SK-N-SH (cell line): ENCODE measurements around the gene DUXA. TPM values are rescaled to one million over a fixed set of nuclear protein-coding genes. Genes with fewer than 3 reads are reported as not detected.

Experiments used
- CTCF ChIA-PET: fragments of 300-600, 350-600 bp; formaldehyde crosslinking; extraction: SDS; loops from one replicate; lab custom pipeline; 2021; lab: Yijun Ruan, JAX
- POLR2A ChIA-PET: fragments of 350-600 bp; sonication (Branson Sonifier 250); formaldehyde crosslinking; extraction: SDS; loops from one replicate; lab custom pipeline; 2020; ENCODE audit warnings: antibody characterized with exemption, inconsistent platforms; lab: Yijun Ruan, JAX
- DNase-seq: peaks from one replicate; pipeline ENCODE4 v3.0.0; 2012
- H2AFZ ChIP-seq: fragments of 200-600 bp; sonication (generic); 2 replicates; pipeline ENCODE4 v1.8.1; 2016; ENCODE audit warnings: antibody characterized with exemption, mild to moderate bottlenecking, low read depth
- H3F3A ChIP-seq: fragments of 200-600 bp; sonication (generic); replicated peaks from 2 replicates; pipeline ENCODE3; 2016; ENCODE audit warnings: antibody characterized with exemption, mild to moderate bottlenecking; ENCODE audit not compliant: insufficient read depth
- H3K27ac ChIP-seq, 2 experiments: fragments of 200-500 bp in 1 of 2; fragments of 200-600 bp in 1 of 2; sonication (Bioruptor generic) in 1 of 2; sonication (generic), shearing (Covaris generic) in 1 of 2; 2 replicates each; pipeline versions ENCODE4 v1.5.1 to v1.6.1; 2014 to 2016; ENCODE audit warnings: low read depth in 2 of 2, inconsistent platforms in 1 of 2, low read length in 1 of 2, mild to moderate bottlenecking in 1 of 2, mixed read lengths in 1 of 2
- H3K27me3 ChIP-seq: fragments of 200-600 bp; sonication (generic), shearing (Covaris generic); 2 replicates; pipeline ENCODE4 v1.6.1; 2016; ENCODE audit warnings: mixed run types; ENCODE audit not compliant: insufficient read depth
- H3K36me3 ChIP-seq, 2 experiments: fragments of 200-500 bp in 1 of 2; fragments of 200-600 bp in 1 of 2; sonication (Bioruptor generic) in 1 of 2; sonication (generic) in 1 of 2; replicated peaks in 1 of 2; 2 replicates each; pipeline versions ENCODE3 to v1.5.1; 2014 to 2016; ENCODE audit warnings: low read length in 1 of 2, mild to moderate bottlenecking in 1 of 2; ENCODE audit not compliant: insufficient read depth in 2 of 2, control insufficient read depth in 1 of 2
- H3K4me1 ChIP-seq, 2 experiments: fragments of 200-500 bp in 1 of 2; fragments of 200-600 bp in 1 of 2; sonication (Bioruptor generic) in 1 of 2; sonication (generic), shearing (Covaris generic) in 1 of 2; 2 replicates each; pipeline versions ENCODE4 v1.5.1 to v1.6.1; 2014 to 2016; ENCODE audit warnings: low read depth in 1 of 2, low read length in 1 of 2, mixed run types in 1 of 2; ENCODE audit not compliant: insufficient read depth in 2 of 2, control insufficient read depth in 1 of 2
- H3K4me2 ChIP-seq: fragments of 200-600 bp; sonication (generic), shearing (Covaris generic); 2 replicates; pipeline ENCODE4 v1.6.1; 2017; ENCODE audit warnings: mixed run types
- H3K4me3 ChIP-seq, 2 experiments: fragments of 200-500 bp in 1 of 2; fragments of 200-600 bp in 1 of 2; sonication (Bioruptor generic) in 1 of 2; sonication (generic), shearing (Covaris generic) in 1 of 2; 2 replicates each; pipeline versions ENCODE4 v1.5.1 to v1.8.1; 2014 to 2016; ENCODE audit warnings: low read depth in 2 of 2, inconsistent platforms in 1 of 2, low read length in 1 of 2, mild to moderate bottlenecking in 1 of 2, mixed read lengths in 1 of 2, moderate library complexity in 1 of 2
- H3K79me2 ChIP-seq: fragments of 200-600 bp; sonication (generic); 2 replicates; pipeline ENCODE4 v1.8.1; 2017; ENCODE audit warnings: mild to moderate bottlenecking; ENCODE audit not compliant: insufficient read depth
- H3K9ac ChIP-seq: fragments of 200-600 bp; sonication (generic); 2 replicates; pipeline ENCODE4 v1.6.1; 2017; ENCODE audit warnings: mixed run types
- H3K9me2 ChIP-seq: fragments of 200-600 bp; sonication (generic); 2 replicates; pipeline ENCODE4 v1.6.1; 2017; ENCODE audit warnings: mixed run types
- H3K9me3 ChIP-seq: fragments of 200-600 bp; sonication (generic); 2 replicates; pipeline ENCODE4 v1.6.1; 2017; ENCODE audit warnings: mixed run types, mild to moderate bottlenecking, moderate library complexity
- H4K20me1 ChIP-seq: fragments of 200-600 bp; sonication (generic); 2 replicates; pipeline ENCODE4 v1.6.1; 2017; ENCODE audit warnings: mild to moderate bottlenecking, mixed run types; ENCODE audit not compliant: insufficient read depth
- FOXJ3 ChIP-seq: sonication (generic); formaldehyde crosslinking; IDR thresholded peaks from 2 replicates; pipeline ENCODE4 v1.5.1; 2020; ENCODE audit warnings: mild to moderate bottlenecking, missing genetic modification reagents
- FOXM1 ChIP-seq: IDR thresholded peaks from 2 replicates; pipeline ENCODE4 v1.4.0; 2012; ENCODE audit warnings: low read depth, mild to moderate bottlenecking
- GABPA ChIP-seq: IDR thresholded peaks from 2 replicates; pipeline ENCODE4 v1.4.0; 2012; ENCODE audit warnings: low read depth, mild to moderate bottlenecking
- GATA2 ChIP-seq: sonication (generic); formaldehyde crosslinking; IDR thresholded peaks from 2 replicates; pipeline ENCODE4 v1.5.0; 2020; ENCODE audit warnings: mild to moderate bottlenecking, missing genetic modification reagents
- NFIC ChIP-seq: IDR thresholded peaks from 2 replicates; pipeline ENCODE4 v1.4.0; 2012; ENCODE audit warnings: borderline replicate concordance
- RXRA ChIP-seq: IDR thresholded peaks from 2 replicates; pipeline ENCODE4 v1.4.0; 2012; ENCODE audit warnings: low read depth, mild to moderate bottlenecking, borderline replicate concordance
- YY1 ChIP-seq: IDR thresholded peaks from 2 replicates; pipeline ENCODE4 v1.4.0; 2012; ENCODE audit warnings: low read depth, mild to moderate bottlenecking
- WGBS: methylation state at CpG from one replicate; pipeline ENCODE4 v1.1.6; 2017; ENCODE audit warnings: low lambda C conversion rate; 5-methylcytosine and 5-hydroxymethylcytosine counted together
- polyA plus RNA-seq, 3 experiments: library from polyadenylated mRNA; depleted of rRNA; stranded (reverse); fragments of >200 nt; gene quantifications; 2 replicates each; pipeline ENCODE4 v1.2.3, GENCODE V29; 2012
- TF ChIP-seq, protein P1 (sequence below): IDR thresholded peaks from 2 replicates; pipeline ENCODE4 v1.4.0; 2012; ENCODE audit warnings: low read depth
- TF ChIP-seq, protein P2 (sequence below): fragments of 150-350 bp; IDR thresholded peaks from 2 replicates; pipeline ENCODE4 v1.6.1; 2016; ENCODE audit warnings: mild to moderate bottlenecking, low read depth, low read length
- TF ChIP-seq, protein P3 (sequence below): fragments of 150-350 bp; IDR thresholded peaks from 2 replicates; pipeline ENCODE4 v1.6.1; 2017; ENCODE audit warnings: antibody characterized with exemption, low read length, low read depth, borderline replicate concordance
- TF ChIP-seq, protein P4 (sequence below): IDR thresholded peaks from 2 replicates; pipeline ENCODE4; 2012
- TF ChIP-seq, protein P5 (sequence below): IDR thresholded peaks from 2 replicates; pipeline ENCODE4 v1.4.0; 2012; ENCODE audit warnings: low read depth, borderline replicate concordance
- TF ChIP-seq, protein P6 (sequence below): fragments of 200-600 bp; sonication (generic); IDR thresholded peaks from 2 replicates; pipeline ENCODE4 v1.6.1; 2017; ENCODE audit warnings: antibody characterized with exemption, mild to moderate bottlenecking, moderate library complexity
- TF ChIP-seq, protein P7 (sequence below): IDR thresholded peaks from 2 replicates; pipeline ENCODE4 v1.4.0; 2012; ENCODE audit warnings: low read depth, borderline replicate concordance

DUXA gene
- polyA plus RNA-seq, 1 of the 3 experiments (the other 2 are of a cell fraction) = not detected

DNA sequence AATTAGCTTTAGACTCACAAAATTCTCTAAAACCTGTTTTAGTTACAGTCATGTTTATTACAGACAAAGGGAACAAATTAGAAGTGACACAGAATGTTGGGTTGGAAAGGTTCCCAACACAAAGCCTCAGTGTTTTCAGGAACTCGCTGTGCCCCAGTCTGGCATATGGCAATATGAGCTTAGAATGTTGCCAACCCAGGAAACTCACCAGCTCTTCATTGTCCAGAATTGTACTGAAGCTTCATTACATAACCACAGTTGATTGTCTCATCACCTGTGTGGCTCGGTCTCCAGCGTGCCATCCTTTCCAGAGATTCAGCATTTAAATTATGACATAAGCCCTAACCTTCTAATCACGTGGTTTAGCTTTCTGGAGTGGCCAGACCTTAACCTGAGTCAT lies 43.1 kb upstream of the DUXA start:
- no peak for DNase-seq
- 98% methylated on average over 4 of the region's 4 CpGs for WGBS
- H4K20me1 ChIP-seq = peaks cover 5% of the 10 kb centered on the region; the same call in 1 of the 2 replicates
- peaks cover 18% of the 10 kb centered on the region for H3F3A ChIP-seq
- H3K9me3 ChIP-seq = no peaks in the 10 kb centered on the region
- H3K4me2 ChIP-seq = no peak overlapping the region
- no peak overlapping the region for H3K27ac ChIP-seq
- H3K36me3 ChIP-seq = peaks cover 65 to 81% of the 10 kb centered on the region in 2 experiments
- H3K79me2 ChIP-seq = peaks cover 67% of the 10 kb centered on the region
- no peak overlapping the region for H3K4me3 ChIP-seq
- no peaks in the 10 kb centered on the region for H3K9me2 ChIP-seq
- POLR2A ChIA-PET = no interaction called here
- H3K4me1 ChIP-seq = no peaks in the 10 kb centered on the region
- H3K9ac ChIP-seq = no peak overlapping the region
- CTCF ChIA-PET = no interaction called here
- TF ChIP-seq YY1 = no peak
- TF ChIP-seq, protein P1, sequence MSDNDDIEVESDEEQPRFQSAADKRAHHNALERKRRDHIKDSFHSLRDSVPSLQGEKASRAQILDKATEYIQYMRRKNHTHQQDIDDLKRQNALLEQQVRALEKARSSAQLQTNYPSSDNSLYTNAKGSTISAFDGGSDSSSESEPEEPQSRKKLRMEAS = no peak
- TF ChIP-seq, protein P2, sequence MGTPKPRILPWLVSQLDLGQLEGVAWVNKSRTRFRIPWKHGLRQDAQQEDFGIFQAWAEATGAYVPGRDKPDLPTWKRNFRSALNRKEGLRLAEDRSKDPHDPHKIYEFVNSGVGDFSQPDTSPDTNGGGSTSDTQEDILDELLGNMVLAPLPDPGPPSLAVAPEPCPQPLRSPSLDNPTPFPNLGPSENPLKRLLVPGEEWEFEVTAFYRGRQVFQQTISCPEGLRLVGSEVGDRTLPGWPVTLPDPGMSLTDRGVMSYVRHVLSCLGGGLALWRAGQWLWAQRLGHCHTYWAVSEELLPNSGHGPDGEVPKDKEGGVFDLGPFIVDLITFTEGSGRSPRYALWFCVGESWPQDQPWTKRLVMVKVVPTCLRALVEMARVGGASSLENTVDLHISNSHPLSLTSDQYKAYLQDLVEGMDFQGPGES = no peak
- TF ChIP-seq, protein P3, sequence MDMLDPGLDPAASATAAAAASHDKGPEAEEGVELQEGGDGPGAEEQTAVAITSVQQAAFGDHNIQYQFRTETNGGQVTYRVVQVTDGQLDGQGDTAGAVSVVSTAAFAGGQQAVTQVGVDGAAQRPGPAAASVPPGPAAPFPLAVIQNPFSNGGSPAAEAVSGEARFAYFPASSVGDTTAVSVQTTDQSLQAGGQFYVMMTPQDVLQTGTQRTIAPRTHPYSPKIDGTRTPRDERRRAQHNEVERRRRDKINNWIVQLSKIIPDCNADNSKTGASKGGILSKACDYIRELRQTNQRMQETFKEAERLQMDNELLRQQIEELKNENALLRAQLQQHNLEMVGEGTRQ = no peak
- TF ChIP-seq, protein P4, sequence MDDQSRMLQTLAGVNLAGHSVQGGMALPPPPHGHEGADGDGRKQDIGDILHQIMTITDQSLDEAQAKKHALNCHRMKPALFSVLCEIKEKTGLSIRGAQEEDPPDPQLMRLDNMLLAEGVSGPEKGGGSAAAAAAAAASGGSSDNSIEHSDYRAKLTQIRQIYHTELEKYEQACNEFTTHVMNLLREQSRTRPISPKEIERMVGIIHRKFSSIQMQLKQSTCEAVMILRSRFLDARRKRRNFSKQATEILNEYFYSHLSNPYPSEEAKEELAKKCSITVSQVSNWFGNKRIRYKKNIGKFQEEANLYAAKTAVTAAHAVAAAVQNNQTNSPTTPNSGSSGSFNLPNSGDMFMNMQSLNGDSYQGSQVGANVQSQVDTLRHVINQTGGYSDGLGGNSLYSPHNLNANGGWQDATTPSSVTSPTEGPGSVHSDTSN = no peak
- no peak for TF ChIP-seq FOXJ3 (CRISPR knock-in tag)
- TF ChIP-seq, protein P5, sequence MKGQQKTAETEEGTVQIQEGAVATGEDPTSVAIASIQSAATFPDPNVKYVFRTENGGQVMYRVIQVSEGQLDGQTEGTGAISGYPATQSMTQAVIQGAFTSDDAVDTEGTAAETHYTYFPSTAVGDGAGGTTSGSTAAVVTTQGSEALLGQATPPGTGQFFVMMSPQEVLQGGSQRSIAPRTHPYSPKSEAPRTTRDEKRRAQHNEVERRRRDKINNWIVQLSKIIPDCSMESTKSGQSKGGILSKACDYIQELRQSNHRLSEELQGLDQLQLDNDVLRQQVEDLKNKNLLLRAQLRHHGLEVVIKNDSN = no peak
- TF ChIP-seq RXRA = no peak
- no peak for TF ChIP-seq FOXM1
- no peak for TF ChIP-seq NFIC
- TF ChIP-seq GATA2 (CRISPR knock-in tag) = no peak
- TF ChIP-seq GABPA = no peak
- TF ChIP-seq, protein P6, sequence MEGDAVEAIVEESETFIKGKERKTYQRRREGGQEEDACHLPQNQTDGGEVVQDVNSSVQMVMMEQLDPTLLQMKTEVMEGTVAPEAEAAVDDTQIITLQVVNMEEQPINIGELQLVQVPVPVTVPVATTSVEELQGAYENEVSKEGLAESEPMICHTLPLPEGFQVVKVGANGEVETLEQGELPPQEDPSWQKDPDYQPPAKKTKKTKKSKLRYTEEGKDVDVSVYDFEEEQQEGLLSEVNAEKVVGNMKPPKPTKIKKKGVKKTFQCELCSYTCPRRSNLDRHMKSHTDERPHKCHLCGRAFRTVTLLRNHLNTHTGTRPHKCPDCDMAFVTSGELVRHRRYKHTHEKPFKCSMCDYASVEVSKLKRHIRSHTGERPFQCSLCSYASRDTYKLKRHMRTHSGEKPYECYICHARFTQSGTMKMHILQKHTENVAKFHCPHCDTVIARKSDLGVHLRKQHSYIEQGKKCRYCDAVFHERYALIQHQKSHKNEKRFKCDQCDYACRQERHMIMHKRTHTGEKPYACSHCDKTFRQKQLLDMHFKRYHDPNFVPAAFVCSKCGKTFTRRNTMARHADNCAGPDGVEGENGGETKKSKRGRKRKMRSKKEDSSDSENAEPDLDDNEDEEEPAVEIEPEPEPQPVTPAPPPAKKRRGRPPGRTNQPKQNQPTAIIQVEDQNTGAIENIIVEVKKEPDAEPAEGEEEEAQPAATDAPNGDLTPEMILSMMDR = no peak
- TF ChIP-seq, protein P7, sequence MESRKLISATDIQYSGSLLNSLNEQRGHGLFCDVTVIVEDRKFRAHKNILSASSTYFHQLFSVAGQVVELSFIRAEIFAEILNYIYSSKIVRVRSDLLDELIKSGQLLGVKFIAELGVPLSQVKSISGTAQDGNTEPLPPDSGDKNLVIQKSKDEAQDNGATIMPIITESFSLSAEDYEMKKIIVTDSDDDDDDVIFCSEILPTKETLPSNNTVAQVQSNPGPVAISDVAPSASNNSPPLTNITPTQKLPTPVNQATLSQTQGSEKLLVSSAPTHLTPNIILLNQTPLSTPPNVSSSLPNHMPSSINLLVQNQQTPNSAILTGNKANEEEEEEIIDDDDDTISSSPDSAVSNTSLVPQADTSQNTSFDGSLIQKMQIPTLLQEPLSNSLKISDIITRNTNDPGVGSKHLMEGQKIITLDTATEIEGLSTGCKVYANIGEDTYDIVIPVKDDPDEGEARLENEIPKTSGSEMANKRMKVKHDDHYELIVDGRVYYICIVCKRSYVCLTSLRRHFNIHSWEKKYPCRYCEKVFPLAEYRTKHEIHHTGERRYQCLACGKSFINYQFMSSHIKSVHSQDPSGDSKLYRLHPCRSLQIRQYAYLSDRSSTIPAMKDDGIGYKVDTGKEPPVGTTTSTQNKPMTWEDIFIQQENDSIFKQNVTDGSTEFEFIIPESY = no peak
- TF ChIP-seq, all 33 proteins: peak for 0
- H3K27me3 ChIP-seq = no peaks in the 10 kb centered on the region
- no peak overlapping the region for H2AFZ ChIP-seq
